Neural progenitor cell (in vitro differentiated cells): ENCODE results near the gene MACROD2. TPM values are rescaled to one million over a fixed set of nuclear protein-coding genes. Genes with fewer than 3 reads are reported as not detected.

Source experiments
- DNase-seq: peaks from one replicate; pipeline ENCODE4 v3.0.0-alpha.2; 2016; ENCODE audit warnings: low spot score
- H2AFZ ChIP-seq: fragments of 200-600 bp; sonication (generic); replicated peaks from 2 replicates; pipeline ENCODE4 v1.6.1; 2016; ENCODE audit warnings: antibody characterized with exemption
- H3F3A ChIP-seq: fragments of 200-600 bp; sonication (generic); 2 replicates; pipeline ENCODE4 v1.6.1; 2016; ENCODE audit warnings: antibody characterized with exemption, low read depth
- H3K27ac ChIP-seq: fragments of 200-600 bp; sonication (generic); 2 replicates; pipeline ENCODE4 v1.5.1; 2016; ENCODE audit warnings: mild to moderate bottlenecking
- H3K27me3 ChIP-seq: fragments of 200-600 bp; sonication (generic); 2 replicates; pipeline ENCODE4 v1.6.1; 2016; ENCODE audit warnings: mild to moderate bottlenecking, moderate library complexity
- H3K36me3 ChIP-seq: fragments of 200-600 bp; sonication (generic); 2 replicates; pipeline ENCODE4 v1.5.1; 2016
- H3K4me1 ChIP-seq: fragments of 200-600 bp; sonication (generic); 2 replicates; pipeline ENCODE4 v1.6.1; 2016; ENCODE audit warnings: mixed run types
- H3K4me2 ChIP-seq: fragments of 200-600 bp; sonication (generic); 2 replicates; pipeline ENCODE4 v1.6.1; 2016
- H3K4me3 ChIP-seq: fragments of 200-600 bp; sonication (generic); 2 replicates; pipeline ENCODE4 v1.5.1; 2016
- H3K79me2 ChIP-seq: fragments of 200-600 bp; sonication (generic); 2 replicates; pipeline ENCODE4 v1.6.1; 2016; ENCODE audit warnings: low read depth
- H3K9ac ChIP-seq: fragments of 200-600 bp; sonication (generic); 2 replicates; pipeline ENCODE4 v1.6.1; 2016
- H3K9me3 ChIP-seq: fragments of 200-600 bp; sonication (generic); 2 replicates; pipeline ENCODE4 v1.5.1; 2016; ENCODE audit warnings: low read depth
- H4K20me1 ChIP-seq: fragments of 200-600 bp; sonication (generic); 2 replicates; pipeline ENCODE4 v1.6.1; 2016; ENCODE audit warnings: low read depth
- H3K27ac Mint-ChIP-seq: 3 replicates; pipeline ENCODE4 v1.8.0; 2021; ENCODE audit warnings: mixed read lengths
- H3K27me3 Mint-ChIP-seq: 2 replicates; pipeline ENCODE4 v1.8.0; 2022; ENCODE audit warnings: low read depth, mild to moderate bottlenecking, inconsistent platforms, moderate library complexity, mixed read lengths; ENCODE audit not compliant: insufficient read depth
- H3K36me3 Mint-ChIP-seq: 3 replicates; pipeline ENCODE4 v1.8.0; 2021; ENCODE audit warnings: mixed read lengths
- H3K4me1 Mint-ChIP-seq: 3 replicates; pipeline ENCODE4 v1.8.0; 2021; ENCODE audit warnings: mixed read lengths
- H3K4me3 Mint-ChIP-seq: 3 replicates; pipeline ENCODE4 v1.8.0; 2021; ENCODE audit warnings: mild to moderate bottlenecking, moderate library complexity, mixed read lengths
- H3K9me3 Mint-ChIP-seq: 3 replicates; pipeline ENCODE4 v1.8.0; 2020; ENCODE audit warnings: mixed read lengths
- CTCF ChIP-seq: fragments of 200-600 bp; sonication (generic); IDR thresholded peaks from 2 replicates; pipeline ENCODE4 v1.5.1; 2017; ENCODE audit warnings: antibody characterized with exemption, mild to moderate bottlenecking
- EZH2 ChIP-seq: fragments of 200-600 bp; sonication (generic); IDR thresholded peaks from 2 replicates; pipeline ENCODE4 v1.6.1; 2017; ENCODE audit warnings: antibody characterized with exemption, mild to moderate bottlenecking, moderate library complexity
- EZH2phosphoT487 ChIP-seq: fragments of 200-600 bp; sonication (generic); IDR thresholded peaks from 2 replicates; pipeline ENCODE4 v1.6.1; 2017; ENCODE audit warnings: antibody characterized with exemption
- total RNA-seq: library from RNA; depleted of rRNA; stranded (reverse); fragments of >200 nt; gene quantifications from 2 replicates; pipeline ENCODE4 v1.2.3, GENCODE V29; 2015; ENCODE audit warnings: low replicate concordance

MACROD2 gene
- total RNA-seq, 1 donor from 2014 or later = 11.9 TPM

DNA sequence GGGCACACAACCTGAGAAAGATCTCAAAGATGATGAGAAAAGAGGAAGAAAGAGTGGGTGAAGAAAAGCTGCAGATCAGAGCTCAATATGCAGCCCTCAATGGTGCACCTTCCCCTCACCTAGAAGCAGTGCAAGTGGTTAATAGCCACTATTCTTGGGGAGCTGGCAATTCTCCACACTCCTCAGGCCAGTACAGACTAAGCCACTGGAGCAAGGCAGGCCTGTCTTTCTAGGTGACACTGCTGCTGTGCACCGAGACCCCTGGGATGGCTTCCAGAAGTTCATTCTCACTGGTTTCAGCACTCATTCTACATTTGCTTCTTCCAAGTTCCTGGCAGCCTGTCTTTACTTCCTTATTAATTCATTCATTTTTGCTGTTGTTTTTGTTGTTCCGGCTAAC is 1604.6 kb downstream of the MACROD2 start:
- no peaks in the 10 kb centered on the region for H3F3A ChIP-seq
- no peak overlapping the region for H3K27ac ChIP-seq
- no peaks in the 10 kb centered on the region for H3K4me1 ChIP-seq
- no peaks in the 10 kb centered on the region for H4K20me1 ChIP-seq
- no peak overlapping the region for H3K4me3 ChIP-seq
- H2AFZ ChIP-seq = no peak overlapping the region
- H3K9me3 ChIP-seq = no peaks in the 10 kb centered on the region
- Mint-ChIP-seq H3K36me3 (peaks cover 2% of the 10 kb centered on the region), H3K27me3 (no peaks in the 10 kb centered on the region), H3K4me1 (peaks cover 5% of the 10 kb centered on the region), H3K27ac (no peak overlapping the region), H3K4me3 (no peak overlapping the region), H3K9me3 (peaks cover 3% of the 10 kb centered on the region)
- DNase-seq = no peak
- no peaks in the 10 kb centered on the region for H3K79me2 ChIP-seq
- H3K4me2 ChIP-seq = no peak overlapping the region
- no peak for TF ChIP-seq EZH2
- no peak for TF ChIP-seq CTCF
- no peak for TF ChIP-seq EZH2phosphoT487
- H3K27me3 ChIP-seq = no peaks in the 10 kb centered on the region
- no peak overlapping the region for H3K9ac ChIP-seq
- no peaks in the 10 kb centered on the region for H3K36me3 ChIP-seq

DNA sequence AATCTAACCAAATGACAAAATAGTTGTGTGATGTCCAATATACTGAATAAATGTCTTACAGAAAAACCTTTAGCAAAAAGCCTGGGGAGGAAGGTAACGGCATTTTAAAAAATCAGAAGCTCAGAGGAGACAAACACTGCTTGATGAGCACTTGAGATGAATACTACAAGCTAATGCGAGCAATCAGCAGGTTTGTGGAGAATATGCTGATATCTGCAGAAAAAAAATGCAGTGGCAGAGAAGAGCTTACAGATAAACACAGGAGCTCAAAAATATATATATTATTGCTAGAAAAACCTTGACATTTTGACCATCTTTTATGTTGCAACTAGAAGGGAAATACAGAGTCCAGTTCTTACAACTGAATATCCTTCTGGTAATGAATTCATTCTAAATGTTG is 1605.2 kb downstream of the MACROD2 start:
- H3K4me1 Mint-ChIP-seq = peaks cover 5% of the 10 kb centered on the region

GRCh38 chr20:15603506-15603905 is 1608.2 kb downstream of the MACROD2 start:
- no peak overlapping the region for H2AFZ ChIP-seq
- no peak overlapping the region for H3K9ac ChIP-seq
- no peaks in the 10 kb centered on the region for H3K27me3 Mint-ChIP-seq
- H3K4me1 Mint-ChIP-seq = peaks cover 5% of the 10 kb centered on the region
- no peak overlapping the region for H3K27ac Mint-ChIP-seq
- H3K27me3 ChIP-seq = no peaks in the 10 kb centered on the region
- H3K36me3 Mint-ChIP-seq = peaks cover 2% of the 10 kb centered on the region
- no peak overlapping the region for H3K27ac ChIP-seq
- H3K4me3 ChIP-seq = no peak overlapping the region
- no peak for DNase-seq
- H3K9me3 Mint-ChIP-seq = no peaks in the 10 kb centered on the region
- no peaks in the 10 kb centered on the region for H3K36me3 ChIP-seq
- no peak overlapping the region for H3K4me2 ChIP-seq
- no peaks in the 10 kb centered on the region for H3F3A ChIP-seq
- H3K4me3 Mint-ChIP-seq = no peak overlapping the region
- no peaks in the 10 kb centered on the region for H4K20me1 ChIP-seq
- TF ChIP-seq EZH2 = no peak
- TF ChIP-seq CTCF = no peak
- no peak for TF ChIP-seq EZH2phosphoT487
- peaks cover under 1% of the 10 kb centered on the region for H3K4me1 ChIP-seq
- H3K79me2 ChIP-seq = no peaks in the 10 kb centered on the region
- H3K9me3 ChIP-seq = no peaks in the 10 kb centered on the region

More for the DNA sequence above, 1605.2 kb downstream of the MACROD2 start:
- Histone ChIP-seq H3K9me3 (no peaks in the 10 kb centered on the region), H3K9ac (no peak overlapping the region), H4K20me1 (no peaks in the 10 kb centered on the region), H3K27ac (no peak overlapping the region), H3K27me3 (no peaks in the 10 kb centered on the region), H3K4me2 (no peak overlapping the region), H2AFZ (no peak overlapping the region), H3K4me1 (no peaks in the 10 kb centered on the region), H3K36me3 (no peaks in the 10 kb centered on the region), H3K4me3 (no peak overlapping the region), H3F3A (no peaks in the 10 kb centered on the region), H3K79me2 (no peaks in the 10 kb centered on the region)
- peaks cover 3% of the 10 kb centered on the region for H3K9me3 Mint-ChIP-seq
- no peak for TF ChIP-seq EZH2phosphoT487
- no peak for TF ChIP-seq EZH2
- no peak for TF ChIP-seq CTCF
- peaks cover 2% of the 10 kb centered on the region for H3K36me3 Mint-ChIP-seq
- no peak overlapping the region for H3K4me3 Mint-ChIP-seq
- H3K27me3 Mint-ChIP-seq = no peaks in the 10 kb centered on the region
- no peak overlapping the region for H3K27ac Mint-ChIP-seq
- no peak for DNase-seq
